HG03103 (cell line): ENCODE results near the gene E2F1.

Experiments
- ATAC-seq: cut with Tn5 transposase; IDR thresholded peaks from one replicate; pipeline ENCODE4 v1.9.1; 2021; ENCODE audit warnings: low read depth; ENCODE audit not compliant: unreplicated experiment

E2F1 gene, protein sequence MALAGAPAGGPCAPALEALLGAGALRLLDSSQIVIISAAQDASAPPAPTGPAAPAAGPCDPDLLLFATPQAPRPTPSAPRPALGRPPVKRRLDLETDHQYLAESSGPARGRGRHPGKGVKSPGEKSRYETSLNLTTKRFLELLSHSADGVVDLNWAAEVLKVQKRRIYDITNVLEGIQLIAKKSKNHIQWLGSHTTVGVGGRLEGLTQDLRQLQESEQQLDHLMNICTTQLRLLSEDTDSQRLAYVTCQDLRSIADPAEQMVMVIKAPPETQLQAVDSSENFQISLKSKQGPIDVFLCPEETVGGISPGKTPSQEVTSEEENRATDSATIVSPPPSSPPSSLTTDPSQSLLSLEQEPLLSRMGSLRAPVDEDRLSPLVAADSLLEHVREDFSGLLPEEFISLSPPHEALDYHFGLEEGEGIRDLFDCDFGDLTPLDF

DNA sequence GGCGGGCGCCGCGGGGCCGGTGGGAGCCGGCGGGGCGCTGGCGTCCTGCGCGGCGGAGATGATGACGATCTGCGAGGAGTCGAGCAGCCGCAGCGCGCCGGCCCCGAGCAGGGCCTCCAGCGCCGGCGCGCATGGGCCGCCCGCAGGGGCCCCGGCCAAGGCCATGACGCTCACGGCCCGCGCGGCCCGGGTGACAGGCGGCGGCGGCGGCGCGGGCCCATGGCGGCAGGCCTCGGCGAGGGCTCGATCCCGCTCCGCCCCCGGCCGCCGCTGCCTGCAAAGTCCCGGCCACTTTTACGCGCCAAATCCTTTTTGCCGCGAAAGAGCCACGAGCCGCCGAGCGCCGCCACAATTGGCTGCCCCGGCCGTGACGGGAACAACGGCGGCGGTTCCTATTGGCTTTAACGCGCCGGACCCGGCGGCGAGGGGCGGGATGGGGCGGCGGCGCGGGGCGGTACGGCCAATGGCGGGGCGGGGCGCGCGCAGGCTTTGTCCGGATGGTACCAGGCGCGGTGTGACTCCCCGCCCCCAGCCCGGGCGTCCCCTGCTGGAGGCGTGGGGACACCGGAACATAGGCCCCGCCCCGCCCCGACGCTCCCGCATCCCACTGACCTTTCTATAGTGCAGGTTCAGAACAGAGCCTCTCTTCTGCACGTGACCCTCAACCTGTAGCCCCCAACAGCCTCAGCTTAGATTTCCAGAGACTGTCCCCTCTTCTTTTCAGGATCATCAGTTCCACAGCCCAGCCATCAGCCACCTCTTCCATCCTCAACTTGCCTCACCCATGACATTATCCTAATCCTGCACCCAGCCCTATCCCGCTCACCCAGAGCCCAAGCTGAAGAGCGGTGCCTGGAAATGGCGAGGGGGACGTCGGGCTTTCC is at the start of gene E2F1:
E2F1 (minus strand) TSS at position 286 of the 884 bp plus-strand sequence; CDS start at position 165, 121 bp downstream.
- peak; percentile 63 for ATAC-seq

DNA sequence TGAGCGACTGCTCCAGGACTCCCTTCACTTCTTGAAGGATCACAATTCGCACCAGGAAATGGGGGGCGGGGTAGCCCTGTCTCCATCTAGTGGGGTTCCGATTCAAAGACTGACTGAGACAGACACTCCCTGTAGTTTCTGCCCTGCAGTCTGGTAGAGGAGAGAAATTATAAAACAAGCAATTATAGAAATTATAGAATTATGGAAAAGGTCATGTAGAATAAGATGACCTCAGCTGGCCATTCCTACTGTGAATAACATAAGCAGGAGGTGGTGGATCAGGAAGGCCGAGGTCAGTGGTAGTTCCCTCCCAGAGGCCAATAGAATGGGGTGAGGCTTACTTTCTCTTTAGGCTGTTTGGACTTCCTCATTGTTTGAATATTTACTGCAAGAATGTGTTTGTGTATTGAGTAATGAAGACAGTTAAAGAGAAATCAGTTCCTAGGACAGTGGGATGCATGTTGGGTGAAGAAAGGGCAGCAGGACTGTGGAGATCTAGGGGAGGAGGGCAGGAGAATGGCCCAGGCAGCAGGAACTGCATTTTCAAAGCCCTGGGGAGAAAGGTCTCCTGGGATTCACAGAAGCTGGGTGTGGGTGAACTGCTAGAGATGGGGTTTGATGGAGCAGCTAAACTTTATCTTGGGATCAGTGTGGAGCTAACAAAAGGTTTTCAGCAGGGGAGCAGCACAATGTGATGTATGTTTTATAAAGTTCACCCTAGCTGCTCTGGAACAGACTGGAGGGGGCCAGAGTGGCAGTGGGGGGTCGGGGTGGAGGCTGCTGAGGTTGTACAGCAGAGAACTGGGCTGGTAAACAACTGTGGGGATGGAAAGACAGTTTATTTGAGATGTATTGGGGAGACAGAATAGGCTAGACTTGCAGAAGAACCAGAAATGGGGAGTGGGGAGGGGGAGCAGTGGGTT is 47.7 kb upstream of the E2F1 start:
- no peak for ATAC-seq

DNA sequence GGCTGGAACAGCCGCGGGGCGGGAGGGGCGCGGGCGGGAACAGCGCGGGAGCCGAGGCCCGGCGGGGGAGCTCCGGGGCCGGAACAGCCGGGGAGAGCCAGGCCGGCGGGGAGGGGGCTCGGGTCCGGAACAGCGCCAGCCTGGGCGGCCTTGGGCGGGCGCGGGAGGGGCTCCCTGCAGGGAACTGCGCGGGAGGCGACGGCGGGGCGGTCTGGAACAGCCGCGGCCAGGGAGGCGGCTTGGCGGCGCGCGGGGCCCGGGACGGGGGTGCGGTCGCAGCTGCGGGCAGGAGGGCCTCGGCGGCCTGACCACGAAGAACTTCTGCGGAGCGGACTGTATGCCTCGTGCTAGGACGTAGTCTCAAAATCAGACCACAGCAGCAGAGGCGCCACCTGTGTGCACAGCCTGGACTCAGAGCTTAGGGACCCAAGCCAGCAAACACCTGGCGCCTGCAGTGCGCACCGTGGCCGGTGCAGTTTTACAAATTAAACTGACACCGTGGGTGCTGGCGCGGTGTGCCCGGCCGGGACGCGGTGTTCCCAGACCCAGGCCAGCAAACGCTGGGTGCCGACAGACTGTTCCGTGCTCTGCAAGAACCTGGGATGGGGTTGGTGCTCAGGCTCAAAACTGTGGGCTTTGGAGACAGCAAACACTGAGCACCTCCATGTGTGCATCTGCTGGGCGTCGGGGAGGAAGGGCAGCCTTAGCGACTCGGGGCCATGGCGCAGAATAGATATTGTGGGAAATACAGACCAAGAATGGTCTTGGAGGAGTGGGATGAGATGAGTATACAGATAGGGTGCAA is 46.2 kb upstream of the E2F1 start:
- peak; percentile 49 for ATAC-seq

DNA sequence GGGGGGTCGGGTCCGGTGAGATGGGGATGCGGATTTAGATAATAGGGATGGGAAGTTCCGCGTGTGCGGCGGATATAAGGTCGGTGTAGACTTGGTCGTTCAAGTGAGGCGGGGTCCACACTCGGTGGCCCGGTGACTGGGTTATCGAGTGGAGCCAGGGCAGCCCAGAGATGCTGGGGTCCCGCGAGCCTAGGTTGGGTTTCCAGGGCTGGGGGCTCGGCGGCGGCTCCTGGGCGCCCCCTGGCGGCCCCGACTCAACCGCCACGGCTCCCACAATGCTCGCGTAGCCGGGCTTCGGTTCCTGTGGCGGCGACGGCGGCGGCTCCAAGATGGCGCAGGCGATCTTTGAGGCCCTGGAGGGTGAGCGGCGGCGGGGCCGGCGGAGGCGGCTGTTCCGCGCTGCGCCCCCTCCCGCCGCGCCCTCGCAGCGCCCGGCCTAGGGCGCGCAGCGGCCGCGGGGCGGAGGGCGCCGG is 45.5 kb upstream of the E2F1 start, which contains the start of gene ZNF341:
ZNF341 (plus strand) TSS at position 304 of the 473 bp plus-strand sequence; CDS start at position 330, 26 bp downstream.
- ATAC-seq = peak; percentile 68

DNA sequence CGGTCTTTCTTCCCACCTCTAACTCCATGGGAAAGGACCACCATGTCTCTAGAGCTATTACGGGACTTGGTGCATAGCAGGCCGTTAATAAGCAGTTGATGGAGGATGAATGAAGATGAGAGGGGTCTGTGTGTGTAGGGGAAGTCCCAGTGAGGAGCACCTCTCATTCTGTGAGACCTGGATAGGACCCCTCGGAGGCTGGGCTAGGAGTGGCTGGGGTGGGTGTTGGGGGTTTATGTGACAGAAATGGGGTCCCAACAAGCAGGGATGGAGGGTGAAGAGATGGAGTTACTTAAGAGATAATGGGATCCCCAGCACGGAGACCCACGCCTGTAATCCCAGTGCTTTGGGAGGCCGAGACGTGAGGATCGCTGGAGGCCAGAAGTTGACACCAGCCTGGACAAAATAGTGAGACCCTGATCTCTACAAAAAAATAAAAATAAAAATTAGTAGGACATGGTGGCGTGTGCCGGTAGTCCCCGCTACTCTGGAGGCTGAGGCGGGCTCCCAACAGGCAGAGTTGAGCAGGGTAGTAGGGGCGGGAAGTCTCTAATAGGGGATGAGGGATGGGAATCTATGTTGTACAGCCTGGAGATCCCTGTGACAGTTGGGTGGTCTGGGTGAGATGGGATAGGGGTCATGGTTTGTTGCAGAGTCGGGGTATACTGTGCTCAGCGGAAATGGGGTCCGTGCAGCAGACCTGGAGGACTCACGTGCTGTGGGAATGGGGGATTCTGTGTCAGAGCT is 44.9 kb upstream of the E2F1 start:
- ATAC-seq = no peak

DNA sequence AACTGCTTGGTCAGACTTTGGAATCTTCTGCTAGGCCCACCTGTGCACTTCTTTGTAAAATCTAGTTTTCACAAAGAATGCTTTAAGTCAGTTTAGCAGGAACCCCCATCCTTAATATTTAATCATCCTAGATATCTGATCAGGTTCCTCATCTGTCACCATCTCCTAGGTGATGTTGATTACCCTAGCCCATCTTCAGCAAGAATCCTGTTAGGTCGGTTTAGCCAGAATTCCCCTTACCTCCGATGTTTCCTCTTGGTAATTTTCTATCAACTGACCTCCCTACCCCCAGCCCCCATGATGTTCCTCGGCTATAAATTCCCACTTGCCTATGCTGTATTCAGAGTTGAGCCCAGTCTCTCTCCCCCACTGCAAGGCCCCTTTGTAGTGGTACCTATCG is 42.9 kb upstream of the E2F1 start:
- no peak for ATAC-seq

DNA sequence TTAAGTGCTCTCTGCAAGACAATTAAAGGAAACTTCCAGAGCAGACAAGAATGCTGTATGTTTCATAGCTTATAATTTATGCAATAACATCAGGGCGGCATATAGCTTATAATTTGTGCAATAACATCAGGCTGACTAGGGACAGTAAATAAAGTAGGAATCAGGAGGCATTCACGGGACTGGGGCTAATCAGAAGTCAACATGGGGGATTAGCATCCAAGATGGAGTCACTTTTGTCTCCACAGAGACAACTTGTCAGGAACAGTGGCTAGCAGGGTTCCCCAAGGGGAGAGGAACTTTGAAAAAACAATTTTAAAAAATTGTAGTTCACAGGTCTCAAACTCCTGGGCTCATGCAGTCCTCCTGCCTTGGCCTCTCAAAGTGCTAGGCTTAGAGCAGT is 42.3 kb upstream of the E2F1 start:
- ATAC-seq = no peak

DNA sequence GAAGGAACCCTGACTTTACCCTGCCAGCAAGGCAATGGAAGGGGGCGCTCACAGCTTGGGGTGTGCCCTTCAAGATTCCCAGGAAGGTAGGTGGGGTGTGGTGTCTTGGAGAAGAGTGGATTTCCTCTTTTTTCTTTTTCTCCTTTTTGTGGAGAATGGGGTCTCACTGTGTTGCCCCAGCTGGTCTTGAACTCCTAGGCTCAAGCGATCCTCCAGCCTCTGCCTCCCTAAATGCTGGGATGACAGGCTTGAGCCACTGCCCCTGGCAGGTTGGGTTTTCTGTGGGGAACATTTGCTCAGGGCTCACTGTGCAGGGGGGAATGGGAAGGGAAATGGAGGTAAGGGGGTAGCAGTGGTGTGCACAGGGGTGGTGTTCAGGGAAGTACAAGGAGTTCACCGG is 41.6 kb upstream of the E2F1 start:
- no peak for ATAC-seq

DNA sequence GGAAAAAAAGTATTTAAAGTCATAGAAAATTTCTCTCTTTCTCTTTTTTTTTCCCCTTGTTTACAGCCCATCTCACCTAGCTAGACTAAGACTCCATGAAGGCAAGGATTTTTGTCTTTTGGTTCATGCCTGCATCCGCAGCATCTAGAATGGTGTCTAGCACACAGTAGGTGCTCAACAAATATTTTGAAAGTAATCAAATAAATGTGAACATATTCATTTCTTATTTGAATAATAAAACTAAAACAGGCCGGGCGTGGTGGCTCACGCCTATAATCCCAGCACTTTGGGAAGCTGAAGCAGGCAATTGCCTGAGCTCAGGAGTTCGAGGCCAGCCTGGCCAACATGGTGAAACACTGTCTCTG is 40.9 kb upstream of the E2F1 start:
- ATAC-seq = no peak

DNA sequence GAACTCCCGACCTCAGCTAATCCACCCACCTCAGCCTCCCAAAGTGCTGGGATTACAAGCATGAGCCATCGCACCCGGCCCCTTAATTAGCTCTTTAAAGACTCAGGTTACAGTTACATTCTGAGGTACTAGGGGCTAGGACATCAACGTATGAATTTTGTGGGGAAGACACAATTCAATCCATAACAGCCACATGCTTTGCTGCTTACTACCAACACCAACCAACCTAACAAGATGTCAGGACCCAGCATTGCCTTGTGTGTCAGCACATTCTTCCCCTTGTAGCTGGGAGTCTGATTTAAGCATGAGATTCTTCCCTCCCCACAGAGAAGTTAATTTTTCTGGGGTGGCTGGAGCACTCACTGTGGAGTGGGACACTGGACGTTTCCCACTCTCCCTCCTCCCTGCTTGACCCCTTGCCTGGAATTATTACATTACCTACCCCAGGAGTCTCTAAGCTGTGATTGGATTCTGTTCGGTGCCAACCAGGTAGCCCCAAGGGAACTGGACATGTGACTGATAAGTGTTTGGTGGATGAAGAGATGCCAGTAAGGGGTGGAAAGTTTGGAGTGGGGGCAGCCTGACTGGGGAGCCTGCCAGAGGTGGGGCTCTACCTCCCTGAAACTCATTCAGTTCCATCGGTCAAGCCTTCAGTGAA is 39.6 kb upstream of the E2F1 start:
- ATAC-seq = no peak

DNA sequence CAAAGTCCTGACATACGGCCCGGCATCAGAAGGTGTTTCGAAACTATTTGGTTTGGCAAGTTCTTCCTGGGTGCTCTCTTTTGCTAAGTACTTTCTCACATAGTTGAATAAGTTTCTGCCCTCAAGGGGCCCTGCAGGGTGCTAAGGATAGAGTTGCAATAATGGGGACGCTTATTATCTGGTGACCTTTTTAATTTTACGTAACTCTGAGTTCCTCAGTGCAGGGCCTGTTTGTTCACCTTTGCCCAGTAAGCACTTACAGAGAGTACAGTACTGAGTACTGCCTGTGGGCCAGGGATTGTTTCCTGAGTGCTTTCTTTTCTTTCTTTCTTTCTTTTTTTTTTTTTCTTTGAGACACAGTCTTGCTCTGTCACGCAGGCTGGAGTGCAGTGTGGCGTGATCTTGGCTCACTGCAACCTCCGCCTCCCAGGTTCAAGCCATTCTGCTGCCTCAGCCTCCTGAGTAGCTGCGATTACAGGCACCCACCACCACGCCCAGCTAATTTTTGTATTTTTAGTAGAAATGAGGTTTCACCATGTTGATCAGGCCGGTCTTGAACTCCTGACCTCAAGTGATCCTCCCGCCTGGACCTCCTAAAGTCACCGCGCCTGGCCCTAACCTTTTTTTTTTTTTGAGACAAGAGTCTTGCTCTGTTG is 38.4 kb upstream of the E2F1 start:
- ATAC-seq = no peak

DNA sequence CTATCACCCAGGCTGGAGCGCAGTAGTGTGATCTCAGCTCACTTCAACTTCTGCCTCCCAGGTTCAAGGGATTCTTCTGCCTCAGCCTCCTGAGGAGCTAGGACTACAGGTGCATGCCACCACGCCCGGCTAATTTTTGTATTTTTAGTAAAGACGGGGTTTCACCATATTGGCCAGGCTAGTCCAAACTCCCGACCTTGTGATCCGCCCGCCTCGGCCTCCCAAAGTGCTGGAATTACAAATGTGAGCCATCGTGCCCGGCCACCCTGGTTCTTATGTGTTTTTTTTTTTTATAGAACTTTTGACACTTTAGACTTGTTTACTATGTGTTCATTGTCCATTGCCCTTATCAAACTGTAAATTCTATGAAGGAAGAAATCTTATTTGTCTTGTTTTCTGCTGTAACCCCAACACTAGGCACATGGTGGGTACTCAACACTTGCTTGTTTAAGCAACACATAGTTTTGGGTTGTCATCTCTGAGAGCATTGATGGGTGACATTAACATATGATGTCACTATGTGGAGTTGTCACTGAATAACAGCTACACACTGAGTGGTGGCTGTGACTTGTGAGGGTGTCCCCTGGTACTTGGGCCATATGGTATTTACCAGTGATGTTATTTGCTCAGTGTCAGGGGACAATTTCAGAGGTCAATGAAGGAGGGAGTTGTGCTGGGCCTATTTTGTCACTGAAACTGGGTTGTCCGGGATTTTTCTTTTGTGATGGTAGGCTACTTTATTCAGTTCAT is 35.4 kb upstream of the E2F1 start:
- ATAC-seq = no peak

DNA sequence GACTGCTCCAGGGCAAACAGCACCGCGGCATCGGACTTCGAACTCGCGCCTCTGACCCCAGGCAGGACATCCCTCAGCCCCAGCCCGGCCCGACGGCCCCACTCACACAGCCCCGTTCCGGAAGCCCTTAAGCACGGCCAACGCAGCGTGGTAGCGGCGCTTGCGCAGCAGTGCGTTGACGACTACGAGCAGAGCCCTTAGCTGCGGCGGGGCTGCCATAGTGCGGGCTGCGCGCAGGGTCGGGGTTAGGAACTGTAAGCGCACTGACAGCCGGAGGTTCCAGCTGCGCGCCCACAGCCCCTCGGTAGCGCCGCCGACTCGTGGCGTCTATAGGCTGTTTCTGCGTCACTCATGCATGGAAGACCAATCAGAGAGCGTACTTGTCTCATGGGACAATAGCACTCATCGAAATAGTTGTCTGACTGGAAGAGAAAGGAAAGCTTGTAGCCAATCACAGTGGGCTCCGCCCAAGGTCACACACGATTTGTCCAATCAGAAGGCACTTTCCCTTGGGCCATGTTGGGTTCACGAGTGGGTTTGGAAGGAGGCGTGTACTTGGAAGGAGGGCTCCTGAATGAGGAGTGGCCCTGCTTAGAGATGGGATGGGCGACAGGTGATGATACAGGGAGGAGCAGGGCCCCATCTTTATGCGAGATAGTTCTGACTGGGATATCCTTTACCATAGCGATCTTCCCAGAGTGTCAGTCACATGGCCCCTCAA is 34.0 kb upstream of the E2F1 start, which contains the start of gene PXMP4:
PXMP4 (minus strand) TSS at position 322 of the 721 bp plus-strand sequence; CDS start at position 219, 103 bp downstream.
- peak; percentile 87 for ATAC-seq

DNA sequence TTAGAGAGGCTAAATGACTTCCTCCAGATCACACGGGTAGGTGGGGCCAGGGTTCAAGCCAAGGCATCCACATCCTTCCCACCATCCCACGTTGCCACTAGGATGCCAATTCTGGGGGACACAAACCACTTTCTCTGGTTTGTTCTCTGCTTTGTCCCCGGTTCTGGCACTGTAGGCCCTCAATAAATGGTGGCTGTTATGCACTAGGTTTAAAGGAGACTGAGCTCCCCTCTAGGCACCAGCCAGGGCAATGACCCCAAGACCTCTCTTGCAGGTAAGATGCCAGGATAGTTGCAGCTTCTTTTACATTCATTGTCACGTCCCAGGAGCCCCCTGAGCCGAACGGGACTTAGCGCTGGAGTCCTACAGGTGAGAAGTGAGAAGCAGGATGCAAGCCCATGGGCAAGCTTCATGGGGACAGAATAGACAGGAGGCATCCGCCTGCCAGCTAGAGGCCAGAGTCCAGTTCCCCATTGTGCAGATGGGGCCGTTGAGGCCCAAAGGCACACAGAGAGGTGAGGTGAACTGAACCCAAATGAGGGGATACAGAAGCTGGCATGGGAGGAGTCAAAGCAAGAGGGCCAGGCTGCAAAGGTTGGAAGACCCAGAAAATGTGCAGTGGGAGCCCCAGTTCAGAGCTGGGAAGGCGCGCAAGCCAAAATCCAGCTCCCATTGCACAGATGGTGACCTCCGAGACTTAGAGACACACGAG is 33.2 kb upstream of the E2F1 start:
- ATAC-seq = no peak

DNA sequence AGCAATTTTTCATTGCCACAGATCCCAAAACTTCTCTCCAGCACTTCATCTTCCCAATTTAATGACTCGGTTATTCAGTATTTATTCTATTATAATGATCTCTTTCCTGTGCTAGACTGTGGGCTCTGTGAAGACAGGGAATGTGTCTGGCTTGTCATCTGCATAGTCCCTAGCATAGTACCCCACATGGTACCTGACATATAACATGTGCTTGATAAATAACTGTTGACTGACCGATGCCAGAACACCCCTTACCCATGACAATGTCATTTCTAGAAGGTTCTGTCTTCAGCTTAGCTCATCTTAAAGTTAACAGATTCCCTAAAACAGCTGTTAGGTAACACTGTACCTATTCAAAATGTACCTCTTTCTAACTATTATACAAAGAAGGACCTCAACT is 30.3 kb upstream of the E2F1 start:
- no peak for ATAC-seq
